Measurements from ENCODE around the gene ATP6V0B.

The ATP6V0B gene

GRCh38 chr1:43974443-43975248 is at the start of gene ATP6V0B:
Gene ATP6V0B (plus strand): TSS chr1:43974960. CDS start chr1:43975041, 81 bp downstream.
- DNase-seq, result peak; percentile 95

DNA sequence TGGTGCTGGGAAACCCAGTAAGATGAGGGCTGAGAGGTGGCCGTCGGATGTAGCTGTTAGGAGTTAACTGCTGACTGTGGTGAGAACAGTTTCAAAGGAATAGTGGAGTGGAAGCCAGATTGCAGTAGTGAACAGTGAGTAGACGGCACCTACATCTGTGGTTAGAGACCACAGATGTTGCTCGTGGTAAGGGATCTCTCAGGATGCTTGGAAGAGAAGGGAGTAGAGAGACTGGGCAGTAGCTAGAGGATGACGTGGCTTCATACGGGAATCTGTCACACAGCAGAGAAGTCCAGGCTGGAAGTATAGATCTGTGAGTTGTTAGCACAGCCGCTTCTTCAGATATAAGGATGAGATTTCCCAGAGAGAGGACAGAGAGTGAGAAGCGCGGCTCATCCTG is 48.9 kb upstream of the ATP6V0B start:
- no peak for DNase-seq

GRCh38 chr1:43930168-43930948 is 44.4 kb upstream of the ATP6V0B start:
- DNase-seq, result no peak

DNA sequence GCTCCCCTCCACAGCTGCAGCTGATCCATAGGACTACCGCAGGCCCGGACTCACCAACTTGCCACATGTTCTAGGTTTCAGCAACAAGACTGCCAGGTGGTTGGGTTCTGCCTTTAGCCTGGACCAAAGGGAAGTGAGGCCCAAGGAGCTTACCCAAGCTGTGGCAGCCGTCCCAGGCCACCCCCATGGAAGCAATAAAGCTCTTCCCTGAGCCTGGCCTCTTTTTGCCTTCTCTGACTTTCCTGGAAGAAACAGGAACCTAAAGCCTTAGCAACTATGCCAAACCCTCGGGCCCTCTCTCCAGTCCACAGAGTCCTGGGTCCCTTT is 43.8 kb upstream of the ATP6V0B start:
- no peak for DNase-seq

GRCh38 chr1:43931711-43932660 is 42.8 kb upstream of the ATP6V0B start:
- no peak for DNase-seq

DNA sequence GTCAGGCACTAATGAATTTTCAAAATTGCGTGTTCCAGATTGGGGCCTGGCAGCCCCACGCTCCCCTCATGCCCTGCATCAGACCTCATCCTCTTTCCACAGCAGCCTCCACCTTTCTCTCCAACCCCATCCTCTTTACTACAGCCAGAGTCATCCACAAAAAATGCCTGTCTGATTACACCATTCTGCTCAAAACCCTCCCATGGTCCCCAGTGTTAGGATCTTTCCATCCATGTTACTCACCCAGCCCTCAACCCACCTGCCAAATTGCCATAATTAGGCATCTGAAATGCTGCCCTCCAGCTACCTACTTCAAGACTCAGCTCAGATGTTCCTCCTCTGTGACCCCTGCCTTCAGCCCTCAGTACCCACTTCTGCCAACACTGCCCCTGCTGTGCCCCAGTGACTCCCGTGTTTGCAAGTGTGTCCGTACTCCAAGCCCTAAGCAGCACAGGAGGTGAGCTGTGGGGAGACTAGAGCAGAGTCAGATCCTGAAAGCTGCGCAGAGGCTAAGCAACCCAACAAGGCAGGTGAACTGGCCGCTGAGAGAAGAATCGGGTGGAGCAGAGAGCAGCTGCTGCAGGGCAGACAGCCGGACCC is 41.9 kb upstream of the ATP6V0B start:
- DNase-seq, result peak; percentile 32

DNA sequence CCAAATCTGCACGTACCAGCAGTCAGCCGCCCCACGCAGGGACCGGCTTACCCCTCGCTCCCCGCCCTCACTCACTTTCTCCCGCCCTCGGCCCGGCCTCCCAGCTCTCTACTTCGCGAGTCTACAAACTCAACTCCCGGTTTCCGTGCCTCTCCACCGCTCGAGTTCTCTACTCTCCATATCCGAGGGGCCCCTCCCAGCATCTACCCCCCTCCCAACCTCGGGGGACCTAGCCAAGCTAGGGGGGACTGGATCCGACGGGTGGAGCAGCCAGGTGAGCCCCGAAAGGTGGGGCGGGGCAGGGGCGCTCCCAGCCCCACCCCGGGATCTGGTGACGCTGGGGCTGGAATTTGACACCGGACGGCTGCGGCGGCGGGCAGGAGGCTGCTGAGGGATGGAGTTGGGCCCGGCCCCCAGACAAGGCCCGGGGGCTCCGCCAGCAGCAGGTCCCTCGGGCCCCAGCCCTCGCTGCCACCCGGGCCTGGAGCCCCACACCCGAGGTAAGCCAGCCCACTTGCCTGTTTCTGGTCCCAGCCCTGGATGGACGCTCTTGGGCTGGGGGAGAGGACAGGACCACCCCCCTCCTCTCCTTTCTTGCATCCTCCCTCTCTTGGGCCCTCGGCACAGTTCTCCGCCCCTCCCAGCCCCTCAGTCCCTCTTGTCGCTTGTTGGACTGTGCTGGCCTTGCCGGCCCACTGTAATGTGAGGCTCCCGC is 41.2 kb upstream of the ATP6V0B start, which contains the start of gene ARTN:
TSS of gene ARTN (plus strand) at position 416 of the 715 bp plus-strand sequence. CDS start 1,856 bp downstream, outside the sequence.
- peak; percentile 63 for DNase-seq

DNA sequence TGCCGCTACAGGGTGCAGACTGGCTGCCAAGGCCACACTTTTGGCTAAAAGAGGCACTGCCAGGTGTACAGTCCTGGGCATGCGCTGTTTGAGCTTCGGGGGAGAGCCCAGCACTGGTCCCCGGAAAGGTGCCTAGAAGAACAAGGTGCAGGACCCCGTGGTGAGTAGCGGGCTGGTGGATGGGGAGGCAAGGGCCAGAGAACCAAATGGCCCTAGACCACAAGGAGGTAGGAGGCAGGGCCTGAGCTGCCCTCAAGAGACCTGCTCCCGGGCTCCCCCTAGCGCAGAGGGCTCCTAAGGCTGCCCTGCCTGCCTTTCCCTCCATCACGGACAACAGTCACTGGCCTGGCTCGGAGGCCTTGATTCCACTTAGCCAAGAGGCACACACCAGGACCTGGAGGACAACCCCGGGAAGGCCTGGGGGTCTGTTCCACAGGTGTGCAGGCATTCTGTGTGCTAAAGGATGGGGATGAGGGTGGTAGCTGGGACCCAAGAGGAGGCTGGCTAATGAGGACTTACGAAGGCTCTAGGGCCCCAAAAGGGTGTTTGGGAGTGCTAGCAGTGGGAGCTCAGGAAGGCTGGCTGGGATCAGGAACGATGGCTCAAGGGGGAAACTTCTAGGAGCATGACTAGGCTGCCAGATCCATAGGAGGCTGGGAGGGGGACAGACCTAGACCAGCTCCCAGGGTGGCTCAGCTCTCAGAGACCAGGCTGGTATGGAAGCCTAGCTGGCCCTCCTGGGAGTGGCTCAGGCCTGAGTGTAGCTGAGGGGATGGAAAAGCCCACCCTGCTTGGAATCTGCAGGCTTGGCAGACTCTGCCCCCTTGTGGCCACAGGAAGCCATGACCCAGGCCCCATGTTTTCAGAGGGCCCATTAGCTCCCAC is 40.4 kb upstream of the ATP6V0B start:
- peak; percentile 80 for DNase-seq

GRCh38 chr1:43934986-43935324 is 39.8 kb upstream of the ATP6V0B start:
- DNase-seq, result no peak

- no peak for DNase-seq
Measured at GRCh38 chr1:43935711-43936427, 38.9 kb upstream of the ATP6V0B start.

- peak; percentile 39 for DNase-seq
Measured at GRCh38 chr1:43936431-43937151, 38.2 kb upstream of the ATP6V0B start.

DNA sequence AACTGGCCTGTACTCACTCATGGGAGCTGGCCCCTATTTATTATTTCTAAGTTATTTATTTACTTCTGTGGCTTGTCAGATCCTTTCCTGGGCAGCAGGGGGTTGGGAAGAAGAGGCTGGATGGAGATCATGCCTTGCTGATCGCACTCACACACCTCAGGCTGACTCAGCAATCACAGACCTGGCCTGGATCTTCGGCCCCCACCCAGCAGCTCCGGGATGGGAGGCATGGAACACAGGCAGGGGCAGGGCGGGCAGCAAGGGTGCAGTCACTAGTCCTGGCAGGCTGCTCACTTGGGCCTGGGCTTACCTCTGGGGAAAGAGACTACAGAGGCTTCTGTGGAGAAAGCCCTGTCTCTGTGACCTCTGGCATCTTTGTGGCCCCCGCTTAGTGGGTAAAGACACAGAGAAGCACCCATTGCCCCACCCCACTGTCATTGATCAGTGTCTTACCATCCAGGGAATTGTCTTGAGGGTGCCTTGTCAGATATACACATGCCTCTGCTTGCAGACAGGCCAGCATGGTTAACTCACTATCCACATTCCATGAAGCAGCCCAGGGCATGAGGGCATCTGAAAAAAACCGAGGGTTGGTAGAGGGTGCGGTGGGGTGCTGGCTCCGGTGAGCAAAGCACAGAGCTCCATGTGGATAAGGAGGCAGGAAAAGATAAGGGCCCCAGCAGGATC is 37.4 kb upstream of the ATP6V0B start:
- no peak for DNase-seq

- no peak for DNase-seq
Measured at GRCh38 chr1:43938383-43938782, 36.4 kb upstream of the ATP6V0B start.

- no peak for DNase-seq
Measured at GRCh38 chr1:43938892-43939587, 35.7 kb upstream of the ATP6V0B start.

GRCh38 chr1:43942411-43942810 is 32.3 kb upstream of the ATP6V0B start:
- DNase-seq, result no peak

DNA sequence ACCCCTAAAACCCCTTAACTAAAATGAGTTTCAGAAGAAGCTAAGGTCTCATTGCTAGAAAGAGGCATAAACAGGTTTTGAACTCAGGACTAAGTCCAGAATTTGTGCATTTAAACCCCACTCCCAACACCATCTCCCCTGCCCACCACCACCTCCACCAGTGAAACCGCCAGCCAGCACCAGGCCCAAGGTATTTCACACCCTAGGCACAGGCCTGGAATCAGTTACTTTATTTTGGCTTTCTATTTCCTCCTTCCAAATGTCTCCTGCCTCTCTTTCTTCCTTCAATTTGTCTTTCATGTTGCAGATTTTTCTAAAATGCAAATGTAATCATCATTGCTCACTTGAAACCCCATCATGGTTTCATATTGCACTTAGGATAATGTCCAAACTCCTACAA is 29.9 kb upstream of the ATP6V0B start:
- no peak for DNase-seq

GRCh38 chr1:43945674-43946235 is 29.0 kb upstream of the ATP6V0B start:
- no peak for DNase-seq
